ENCODE data around the gene ZDHHC24.

DNA sequence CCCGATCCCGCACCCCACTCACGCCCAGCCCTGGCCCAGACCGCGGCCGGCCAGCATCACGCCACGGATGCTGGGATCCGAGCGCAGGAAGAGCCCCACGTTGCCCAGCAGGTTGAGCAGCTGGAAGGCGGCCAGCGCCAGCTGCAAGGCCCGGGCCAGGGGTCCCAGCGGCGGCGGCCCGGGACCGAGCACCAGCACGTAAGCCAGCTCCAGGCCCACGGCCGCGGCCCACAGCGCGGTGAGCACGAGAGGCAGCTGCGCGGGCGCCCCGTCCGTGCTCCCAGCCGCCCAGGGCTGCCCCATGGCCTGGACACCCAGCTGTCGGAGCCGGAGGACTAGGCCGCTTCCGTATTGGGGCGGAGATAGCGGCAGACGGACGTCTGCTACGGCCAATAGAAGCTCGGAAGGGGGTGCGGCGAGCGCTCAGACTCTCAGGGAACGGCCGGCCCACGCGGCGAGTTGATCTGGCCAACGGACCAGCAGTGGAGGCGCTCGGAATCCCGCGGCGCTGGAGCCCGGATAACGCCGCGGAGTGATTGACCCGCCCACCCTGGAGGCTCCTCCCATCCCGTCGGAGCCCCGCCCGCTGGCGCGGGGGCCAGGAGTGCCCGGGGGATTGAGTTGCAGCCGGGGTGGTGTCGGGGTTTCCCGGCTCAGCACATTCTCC, at the start of gene ZDHHC24:
- TF ChIP-seq POLR2A (IDR thresholded peaks at IDR 0.05) (peak; percentile 25), POLR2AphosphoS5 (IDR thresholded peaks at IDR 0.05) (peak; percentile 91)
- TF ChIP-seq, protein P1, sequence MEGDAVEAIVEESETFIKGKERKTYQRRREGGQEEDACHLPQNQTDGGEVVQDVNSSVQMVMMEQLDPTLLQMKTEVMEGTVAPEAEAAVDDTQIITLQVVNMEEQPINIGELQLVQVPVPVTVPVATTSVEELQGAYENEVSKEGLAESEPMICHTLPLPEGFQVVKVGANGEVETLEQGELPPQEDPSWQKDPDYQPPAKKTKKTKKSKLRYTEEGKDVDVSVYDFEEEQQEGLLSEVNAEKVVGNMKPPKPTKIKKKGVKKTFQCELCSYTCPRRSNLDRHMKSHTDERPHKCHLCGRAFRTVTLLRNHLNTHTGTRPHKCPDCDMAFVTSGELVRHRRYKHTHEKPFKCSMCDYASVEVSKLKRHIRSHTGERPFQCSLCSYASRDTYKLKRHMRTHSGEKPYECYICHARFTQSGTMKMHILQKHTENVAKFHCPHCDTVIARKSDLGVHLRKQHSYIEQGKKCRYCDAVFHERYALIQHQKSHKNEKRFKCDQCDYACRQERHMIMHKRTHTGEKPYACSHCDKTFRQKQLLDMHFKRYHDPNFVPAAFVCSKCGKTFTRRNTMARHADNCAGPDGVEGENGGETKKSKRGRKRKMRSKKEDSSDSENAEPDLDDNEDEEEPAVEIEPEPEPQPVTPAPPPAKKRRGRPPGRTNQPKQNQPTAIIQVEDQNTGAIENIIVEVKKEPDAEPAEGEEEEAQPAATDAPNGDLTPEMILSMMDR (IDR thresholded peaks at IDR 0.05), result no peak

Data from prostate gland (tissue), 2 donors.